SU-DHL-6 (cell line): ENCODE measurements around the gene NCBP1.

Experiments
- H2AFZ ChIP-seq: fragments of 200-600 bp; sonication (generic); 2 replicates; pipeline ENCODE4 v1.6.1; 2014; ENCODE audit warnings: low read depth, mild to moderate bottlenecking, moderate library complexity, mixed read lengths, antibody characterized with exemption, low read length; ENCODE audit not compliant: severe bottlenecking
- H3F3A ChIP-seq: fragments of 200-600 bp; shearing (Covaris generic); 2 replicates; pipeline ENCODE4 v1.6.0; 2016; ENCODE audit warnings: antibody characterized with exemption, mild to moderate bottlenecking; ENCODE audit not compliant: insufficient read depth
- H3K27ac ChIP-seq: fragments of 200-600 bp; sonication (generic); 2 replicates; pipeline ENCODE4 v1.5.1; 2016; ENCODE audit warnings: low read depth, mild to moderate bottlenecking, low read length, moderate library complexity, mixed read lengths
- H3K27me3 ChIP-seq: fragments of 200-600 bp; sonication (generic), shearing (Covaris generic); 2 replicates; pipeline ENCODE4 v1.6.0; 2014; ENCODE audit warnings: mild to moderate bottlenecking, low read length
- H3K36me3 ChIP-seq: fragments of 200-600 bp; sonication (generic); 2 replicates; pipeline ENCODE4 v1.6.1; 2014; ENCODE audit warnings: mild to moderate bottlenecking, low read length, mixed read lengths
- H3K4me2 ChIP-seq: fragments of 300-600, 200-600 bp; shearing (Covaris generic), sonication (generic); 2 replicates; pipeline ENCODE4 v1.6.0; 2014; ENCODE audit warnings: low read length, low read depth, mild to moderate bottlenecking; ENCODE audit not compliant: poor library complexity, severe bottlenecking
- H3K4me3 ChIP-seq: fragments of 200-600 bp; sonication (generic); 2 replicates; pipeline ENCODE4 v1.5.1; 2014; ENCODE audit warnings: antibody characterized with exemption, low read length, mild to moderate bottlenecking, mixed read lengths; ENCODE audit not compliant: insufficient read depth, poor library complexity, severe bottlenecking
- H3K79me2 ChIP-seq: fragments of 200-600 bp; sonication (generic); 2 replicates; pipeline ENCODE4 v1.6.1; 2014; ENCODE audit warnings: mild to moderate bottlenecking, low read length, moderate library complexity; ENCODE audit not compliant: insufficient read depth
- H3K9ac ChIP-seq: fragments of 200-600 bp; sonication (generic); 2 replicates; pipeline ENCODE4 v1.7.0; 2014; ENCODE audit warnings: mild to moderate bottlenecking, low read length
- H3K9me2 ChIP-seq: fragments of 200-600 bp; sonication (generic); replicated peaks from 2 replicates; pipeline ENCODE4 v1.6.1; 2014; ENCODE audit warnings: low read length; ENCODE audit not compliant: insufficient read depth
- H3K9me3 ChIP-seq: fragments of 200-600 bp; sonication (generic); 2 replicates; pipeline ENCODE4 v1.6.1; 2014; ENCODE audit warnings: low read length, mixed read lengths; ENCODE audit not compliant: insufficient read depth
- H4K20me1 ChIP-seq: fragments of 200-600 bp; sonication (generic); 2 replicates; pipeline ENCODE4 v1.6.1; 2014; ENCODE audit warnings: low read depth, mild to moderate bottlenecking, antibody characterized with exemption, low read length, moderate library complexity, mixed read lengths
- EZH2phosphoT487 ChIP-seq: fragments of 200-600 bp; sonication (generic), shearing (Covaris generic); conservative IDR thresholded peaks from 2 replicates; pipeline ENCODE4 v1.6.1; 2018; ENCODE audit warnings: mild to moderate bottlenecking, antibody characterized with exemption, low read length, moderate library complexity, mixed read lengths
- TF ChIP-seq, protein P1 (sequence below): fragments of 200-600 bp; sonication (generic); IDR thresholded peaks from one replicate; pipeline ENCODE4 v1.5.1; 2017; ENCODE audit warnings: antibody characterized with exemption, mild to moderate bottlenecking, low read length, moderate library complexity; ENCODE audit not compliant: insufficient read depth, poor library complexity, severe bottlenecking

Gene NCBP1

DNA sequence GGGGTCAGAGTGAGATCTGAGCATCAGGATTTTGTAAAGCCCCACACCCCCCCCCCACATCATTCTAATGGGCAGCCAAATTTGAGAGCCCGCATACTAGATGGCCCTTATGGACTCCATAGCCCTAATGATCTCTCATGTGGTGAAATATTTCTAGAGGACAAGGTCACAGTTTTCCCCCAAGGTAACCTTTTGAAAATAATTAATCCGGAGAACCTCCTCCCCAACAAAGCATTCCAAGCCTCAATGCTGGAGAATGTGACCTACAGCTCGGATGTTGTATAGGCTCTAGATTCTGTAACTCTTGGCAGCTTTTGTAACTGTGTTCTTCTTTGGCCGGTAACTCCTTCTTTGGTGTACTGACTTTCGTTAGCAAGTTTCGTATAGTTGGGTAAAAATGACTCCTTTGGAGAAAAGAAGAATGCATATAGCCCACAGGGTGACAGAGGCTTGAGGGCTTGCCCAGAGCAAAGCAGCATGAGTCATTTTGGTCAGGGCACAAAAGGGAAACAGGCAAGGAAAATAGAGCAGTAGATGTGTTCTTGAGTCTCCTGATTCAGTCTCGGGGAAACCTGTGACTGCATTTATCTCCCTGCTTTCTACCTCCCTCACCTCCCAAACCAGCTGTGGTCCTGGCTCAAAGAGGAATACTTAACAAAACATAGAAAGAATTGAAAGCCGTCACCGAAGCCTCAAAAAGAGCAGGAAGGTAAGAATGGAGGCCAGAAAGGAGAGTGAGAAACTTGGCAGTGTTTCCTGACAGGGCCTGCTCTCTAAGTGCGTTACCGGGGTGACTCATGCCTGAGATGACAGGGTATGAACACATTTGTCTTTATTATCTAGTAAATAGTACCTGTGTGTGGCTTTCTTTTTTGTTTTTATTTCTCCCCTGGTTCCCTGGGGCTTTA, 70.1 kb downstream of the NCBP1 start:
- Histone ChIP-seq H4K20me1 (no peaks in the 10 kb centered on the region), H3K9me3 (no peaks in the 10 kb centered on the region), H3K27ac (no peak overlapping the region), H3K9me2 (no peaks in the 10 kb centered on the region), H3K27me3 (no peaks in the 10 kb centered on the region), H3K79me2 (no peaks in the 10 kb centered on the region), H3K36me3 (no peaks in the 10 kb centered on the region), H3F3A (no peaks in the 10 kb centered on the region), H2AFZ (no peak overlapping the region), H3K4me3 (no peak overlapping the region), H3K9ac (no peak overlapping the region), H3K4me2 (no peak overlapping the region)
- no peak for TF ChIP-seq EZH2phosphoT487
- TF ChIP-seq, protein P1, sequence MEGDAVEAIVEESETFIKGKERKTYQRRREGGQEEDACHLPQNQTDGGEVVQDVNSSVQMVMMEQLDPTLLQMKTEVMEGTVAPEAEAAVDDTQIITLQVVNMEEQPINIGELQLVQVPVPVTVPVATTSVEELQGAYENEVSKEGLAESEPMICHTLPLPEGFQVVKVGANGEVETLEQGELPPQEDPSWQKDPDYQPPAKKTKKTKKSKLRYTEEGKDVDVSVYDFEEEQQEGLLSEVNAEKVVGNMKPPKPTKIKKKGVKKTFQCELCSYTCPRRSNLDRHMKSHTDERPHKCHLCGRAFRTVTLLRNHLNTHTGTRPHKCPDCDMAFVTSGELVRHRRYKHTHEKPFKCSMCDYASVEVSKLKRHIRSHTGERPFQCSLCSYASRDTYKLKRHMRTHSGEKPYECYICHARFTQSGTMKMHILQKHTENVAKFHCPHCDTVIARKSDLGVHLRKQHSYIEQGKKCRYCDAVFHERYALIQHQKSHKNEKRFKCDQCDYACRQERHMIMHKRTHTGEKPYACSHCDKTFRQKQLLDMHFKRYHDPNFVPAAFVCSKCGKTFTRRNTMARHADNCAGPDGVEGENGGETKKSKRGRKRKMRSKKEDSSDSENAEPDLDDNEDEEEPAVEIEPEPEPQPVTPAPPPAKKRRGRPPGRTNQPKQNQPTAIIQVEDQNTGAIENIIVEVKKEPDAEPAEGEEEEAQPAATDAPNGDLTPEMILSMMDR: no peak

DNA sequence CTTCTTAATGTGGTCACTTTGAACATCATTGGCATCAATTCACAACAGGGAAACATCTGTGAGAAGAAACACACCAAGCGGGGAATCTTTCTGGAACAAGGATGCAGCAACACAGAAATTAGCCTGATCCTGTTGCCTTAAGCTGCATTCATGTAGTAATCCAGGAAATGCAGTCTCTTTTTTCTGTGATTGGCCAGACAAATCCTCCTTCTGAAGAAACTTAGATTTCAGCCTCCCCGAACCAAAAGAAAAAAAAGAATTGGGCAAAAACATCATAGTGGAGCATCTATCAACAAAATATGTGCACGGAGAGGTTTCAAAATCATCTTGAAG, 70.7 kb downstream of the NCBP1 start:
- no peak overlapping the region for H3K9ac ChIP-seq
- H3K36me3 ChIP-seq: no peaks in the 10 kb centered on the region
- H4K20me1 ChIP-seq: no peaks in the 10 kb centered on the region
- H3F3A ChIP-seq: no peaks in the 10 kb centered on the region
- TF ChIP-seq, protein P1: no peak
- TF ChIP-seq EZH2phosphoT487: no peak
- H3K4me3 ChIP-seq: no peak overlapping the region
- no peak overlapping the region for H3K4me2 ChIP-seq
- H3K9me2 ChIP-seq: no peaks in the 10 kb centered on the region
- no peaks in the 10 kb centered on the region for H3K79me2 ChIP-seq
- H2AFZ ChIP-seq: no peak overlapping the region
- no peaks in the 10 kb centered on the region for H3K9me3 ChIP-seq
- no peak overlapping the region for H3K27ac ChIP-seq
- H3K27me3 ChIP-seq: no peaks in the 10 kb centered on the region

DNA sequence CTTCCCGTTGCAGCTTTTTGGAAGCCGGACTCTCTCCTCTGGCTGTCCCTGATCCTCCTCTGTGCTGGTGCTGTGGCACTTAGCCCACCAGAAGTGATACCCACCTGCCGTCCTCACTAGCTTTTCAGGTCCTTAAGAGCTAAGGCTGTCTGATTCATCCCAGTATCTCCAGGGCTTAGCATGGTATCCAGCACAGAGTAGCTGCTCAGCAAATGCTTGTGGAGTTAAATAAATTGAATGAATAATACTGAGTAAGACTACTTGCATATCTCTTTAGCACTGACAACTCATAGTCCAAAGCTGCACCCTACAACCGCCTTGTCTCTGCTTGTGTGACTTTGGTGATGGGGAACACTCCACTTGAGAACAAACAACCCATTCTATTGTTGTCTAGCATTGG, 71.2 kb downstream of the NCBP1 start:
- Histone ChIP-seq H3K36me3 (no peaks in the 10 kb centered on the region), H3K9ac (no peak overlapping the region), H3K27ac (no peak overlapping the region), H3F3A (no peaks in the 10 kb centered on the region), H3K79me2 (no peaks in the 10 kb centered on the region), H4K20me1 (no peaks in the 10 kb centered on the region), H3K4me3 (no peak overlapping the region), H3K9me2 (no peaks in the 10 kb centered on the region), H3K9me3 (no peaks in the 10 kb centered on the region), H3K27me3 (no peaks in the 10 kb centered on the region), H2AFZ (no peak overlapping the region), H3K4me2 (no peak overlapping the region)
- no peak for TF ChIP-seq EZH2phosphoT487
- TF ChIP-seq, protein P1: no peak
